Measurements from ENCODE around the gene UBXN1. TPM values are rescaled to one million over a fixed set of nuclear protein-coding genes. Genes with fewer than 3 reads are reported as not detected.

Gene UBXN1
- total RNA-seq, 3 donors from 2014 or later: 79.2 to 138 (median 87.3) TPM

DNA sequence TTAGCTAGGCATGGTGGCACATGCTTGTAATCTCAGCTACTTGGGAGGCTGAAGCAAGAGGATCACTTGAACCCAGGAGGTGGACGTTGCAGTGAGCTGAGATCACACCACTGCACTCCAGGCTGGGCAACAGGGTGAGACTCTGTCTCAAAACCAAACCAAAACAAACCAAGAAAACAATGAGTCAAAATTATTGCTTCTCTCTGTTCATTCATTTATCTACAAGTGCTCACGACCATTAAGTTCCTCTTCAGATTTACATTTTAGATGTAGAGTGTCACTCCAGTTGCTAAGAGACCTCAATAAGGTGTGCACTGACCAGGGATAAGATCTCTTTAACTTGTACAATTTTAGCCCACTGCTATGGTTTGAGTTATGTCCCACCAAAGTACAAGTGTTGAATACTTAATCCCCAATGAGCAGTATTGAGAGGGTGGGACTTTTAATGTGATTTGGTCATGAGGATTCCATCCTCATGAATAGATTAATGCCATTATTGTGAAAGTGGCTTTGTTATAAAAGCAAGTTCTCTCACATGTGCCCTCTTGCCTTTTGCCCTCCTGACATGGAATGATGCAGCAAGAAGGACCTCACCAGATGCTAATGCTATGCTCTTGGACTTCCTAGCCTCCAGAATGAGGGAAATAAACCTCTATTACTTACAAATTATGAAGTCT is 40.6 kb upstream of the UBXN1 start:
- Histone ChIP-seq H3K4me3 (no peak overlapping the region), H3K36me3 (ENCODE audit: low read depth) (peaks cover 55% of the 10 kb centered on the region), H3K4me1 (ENCODE audit: low read depth) (peaks cover 5% of the 10 kb centered on the region), H3K9me3 (no peaks in the 10 kb centered on the region)
- intact Hi-C loops (cut with DNase I, micrococcal nuclease): no loop called here
- DNase-seq: no peak
- TF ChIP-seq, protein P1, sequence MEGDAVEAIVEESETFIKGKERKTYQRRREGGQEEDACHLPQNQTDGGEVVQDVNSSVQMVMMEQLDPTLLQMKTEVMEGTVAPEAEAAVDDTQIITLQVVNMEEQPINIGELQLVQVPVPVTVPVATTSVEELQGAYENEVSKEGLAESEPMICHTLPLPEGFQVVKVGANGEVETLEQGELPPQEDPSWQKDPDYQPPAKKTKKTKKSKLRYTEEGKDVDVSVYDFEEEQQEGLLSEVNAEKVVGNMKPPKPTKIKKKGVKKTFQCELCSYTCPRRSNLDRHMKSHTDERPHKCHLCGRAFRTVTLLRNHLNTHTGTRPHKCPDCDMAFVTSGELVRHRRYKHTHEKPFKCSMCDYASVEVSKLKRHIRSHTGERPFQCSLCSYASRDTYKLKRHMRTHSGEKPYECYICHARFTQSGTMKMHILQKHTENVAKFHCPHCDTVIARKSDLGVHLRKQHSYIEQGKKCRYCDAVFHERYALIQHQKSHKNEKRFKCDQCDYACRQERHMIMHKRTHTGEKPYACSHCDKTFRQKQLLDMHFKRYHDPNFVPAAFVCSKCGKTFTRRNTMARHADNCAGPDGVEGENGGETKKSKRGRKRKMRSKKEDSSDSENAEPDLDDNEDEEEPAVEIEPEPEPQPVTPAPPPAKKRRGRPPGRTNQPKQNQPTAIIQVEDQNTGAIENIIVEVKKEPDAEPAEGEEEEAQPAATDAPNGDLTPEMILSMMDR (IDR thresholded peaks at IDR 0.05): no peak
- ATAC-seq: no peak

DNA sequence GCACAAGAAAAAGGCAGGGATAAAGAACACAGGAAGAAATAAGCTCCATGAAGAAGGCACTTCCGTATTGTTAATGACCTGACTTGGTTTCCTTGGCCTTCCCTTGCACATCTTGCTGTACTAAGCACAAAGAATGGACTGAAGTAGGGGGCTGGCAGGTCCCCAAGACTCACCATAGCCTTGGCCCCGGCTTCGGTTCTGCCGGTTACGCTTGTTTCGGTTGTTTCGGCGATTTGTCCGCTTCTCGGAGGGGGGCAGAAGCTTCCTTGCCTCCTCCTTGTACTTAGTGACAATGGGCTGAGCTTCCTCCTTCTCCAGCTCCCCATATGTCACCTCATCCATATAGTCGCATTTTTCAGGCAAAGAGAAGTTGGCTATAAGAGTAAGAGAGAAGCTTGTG is 37.9 kb upstream of the UBXN1 start:
- Histone ChIP-seq H3K36me3 (ENCODE audit: low read depth) (peaks cover 47% of the 10 kb centered on the region), H3K4me3 (no peak overlapping the region), H3K4me1 (ENCODE audit: low read depth) (peaks cover 6% of the 10 kb centered on the region), H3K9me3 (no peaks in the 10 kb centered on the region)
- peak in 1 of 3 donors; percentile 34 for DNase-seq
- ATAC-seq: no peak
- intact Hi-C loops (cut with DNase I, micrococcal nuclease): no loop called here
- TF ChIP-seq, protein P1 (IDR thresholded peaks at IDR 0.05): no peak

DNA sequence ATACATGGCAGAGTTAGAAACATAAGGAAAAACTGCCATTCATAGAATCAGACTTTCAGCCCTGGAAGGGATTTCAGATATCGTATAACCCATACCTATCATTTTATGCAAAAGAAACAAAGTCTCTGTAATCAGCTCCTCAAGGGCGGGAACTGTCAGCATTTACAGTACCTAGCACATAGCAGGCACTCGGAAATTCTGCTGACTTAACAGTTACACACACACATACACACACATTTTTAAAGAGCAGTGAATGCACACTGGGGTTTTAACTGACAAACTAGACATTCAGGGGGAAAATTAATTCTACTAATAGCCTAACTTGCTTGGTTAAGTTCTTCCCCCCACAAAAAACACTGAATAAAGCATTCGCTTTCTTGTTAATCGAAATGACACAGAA is 37.3 kb upstream of the UBXN1 start:
- Histone ChIP-seq H3K4me3 (no peak overlapping the region), H3K4me1 (ENCODE audit: low read depth) (peaks cover 6% of the 10 kb centered on the region), H3K9me3 (no peaks in the 10 kb centered on the region), H3K36me3 (ENCODE audit: low read depth) (peaks cover 43% of the 10 kb centered on the region)
- DNase-seq (no peak), ATAC-seq (no peak)
- intact Hi-C loops (cut with DNase I, micrococcal nuclease): no loop called here
- TF ChIP-seq, protein P1 (IDR thresholded peaks at IDR 0.05): no peak

DNA sequence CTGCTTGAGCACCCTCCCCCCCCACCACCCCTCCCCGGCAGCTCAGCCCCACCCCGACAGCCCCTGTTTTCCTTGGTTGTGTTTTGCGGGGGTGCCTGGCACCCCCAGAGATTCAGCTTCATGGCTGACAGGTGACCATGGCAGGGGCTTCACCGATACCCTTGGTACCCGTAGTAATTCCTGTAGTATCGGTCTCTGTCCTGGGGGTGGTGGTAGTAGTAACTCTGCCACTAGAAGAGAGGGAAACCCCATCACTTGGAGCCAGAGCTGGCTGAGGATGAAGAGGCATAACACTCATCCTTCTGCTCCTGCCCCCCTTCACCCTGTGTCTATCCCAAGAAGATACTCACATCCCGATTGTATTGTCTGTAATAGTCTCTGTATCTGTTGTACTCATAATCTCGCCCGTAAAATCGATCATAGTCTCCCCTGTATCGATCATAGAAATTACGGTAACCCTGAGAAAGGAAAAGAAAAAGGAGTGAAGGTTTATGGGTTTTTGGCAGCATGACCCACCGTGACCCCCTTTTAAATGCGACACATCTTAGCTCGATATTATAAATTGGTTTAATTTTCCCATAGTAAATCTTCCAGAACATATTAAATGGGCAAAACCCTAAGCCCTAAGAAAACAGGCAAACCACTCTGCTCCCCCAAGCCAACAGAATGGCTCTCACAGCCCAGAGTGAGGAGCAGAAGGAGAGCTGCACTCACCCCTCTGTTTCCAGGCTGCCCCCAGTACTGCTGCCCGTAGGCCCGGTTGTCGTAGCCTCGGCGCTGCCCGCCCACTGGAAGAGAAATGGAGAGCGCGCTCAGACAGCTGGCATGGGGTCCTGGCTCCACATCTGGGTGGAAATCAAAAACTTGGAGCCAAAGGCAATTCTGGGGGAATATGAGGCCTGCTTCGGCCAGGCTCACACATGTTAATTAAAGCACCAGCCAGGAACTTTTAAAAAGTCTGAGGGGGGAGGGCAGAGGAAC is 36.6 kb upstream of the UBXN1 start:
- H3K4me1 ChIP-seq (ENCODE audit: low read depth): peaks cover 6% of the 10 kb centered on the region
- intact Hi-C loops (cut with DNase I, micrococcal nuclease): no loop called here

DNA sequence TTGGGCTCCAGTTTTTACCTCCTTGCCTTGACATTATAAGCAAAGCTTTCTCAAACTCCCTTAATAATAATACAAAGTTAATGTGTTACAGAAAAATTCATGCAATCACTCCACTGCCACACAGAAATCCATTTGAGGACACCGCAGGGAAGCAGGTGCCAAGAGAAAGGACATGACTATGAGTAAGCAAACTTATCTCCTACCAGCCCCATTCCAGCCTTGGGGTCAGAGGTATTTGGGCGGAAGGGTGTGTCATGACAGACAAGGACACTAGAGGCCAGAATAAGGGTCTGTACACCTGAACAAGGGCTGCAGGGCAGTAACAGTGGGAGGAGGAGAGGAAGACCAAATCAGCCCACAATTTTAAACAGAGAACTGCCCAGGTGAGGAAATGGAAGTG is 34.5 kb upstream of the UBXN1 start:
- H3K4me3 ChIP-seq: no peak overlapping the region
- H3K36me3 ChIP-seq (ENCODE audit: low read depth): peaks cover 24% of the 10 kb centered on the region
- DNase-seq (peak in 2 of 3 donors; percentile 47 to 49), ATAC-seq (peak; percentile 55)
- intact Hi-C loops (cut with DNase I, micrococcal nuclease): no loop called here
- no peaks in the 10 kb centered on the region for H3K9me3 ChIP-seq
- TF ChIP-seq, protein P1 (IDR thresholded peaks at IDR 0.05): no peak
- H3K4me1 ChIP-seq (ENCODE audit: low read depth): peaks cover 17% of the 10 kb centered on the region

More for the DNA sequence above, 36.6 kb upstream of the UBXN1 start:
- TF ChIP-seq, protein P1 (IDR thresholded peaks at IDR 0.05): no peak
- ATAC-seq (no peak), DNase-seq (peak in 1 of 3 donors; percentile 31)
- H3K36me3 ChIP-seq (ENCODE audit: low read depth): peaks cover 37% of the 10 kb centered on the region
- no peaks in the 10 kb centered on the region for H3K9me3 ChIP-seq
- H3K4me3 ChIP-seq: no peak overlapping the region
